Suprapubic skin (tissue), 3 donors: Measurements from ENCODE around the gene TTLL5.

Experiments
- CTCF ChIP-seq, 2 donors: fragments of 200-600 bp in 1 of 2; fragments of 450-650 bp in 1 of 2; sonication (generic) in 1 of 2; IDR thresholded peaks; one replicate each; pipeline ENCODE4 v1.5.1; 2016 to 2019; ENCODE audit warnings: antibody characterized with exemption in 2 of 2, mild to moderate bottlenecking in 1 of 2, moderate library complexity in 1 of 2
- POLR2A ChIP-seq, 2 donors: fragments of 450-650 bp; IDR thresholded peaks; one replicate each; pipeline ENCODE4 v1.6.1; 2017; ENCODE audit warnings: antibody characterized with exemption in 2 of 2, mild to moderate bottlenecking in 2 of 2, moderate library complexity in 2 of 2

DNA sequence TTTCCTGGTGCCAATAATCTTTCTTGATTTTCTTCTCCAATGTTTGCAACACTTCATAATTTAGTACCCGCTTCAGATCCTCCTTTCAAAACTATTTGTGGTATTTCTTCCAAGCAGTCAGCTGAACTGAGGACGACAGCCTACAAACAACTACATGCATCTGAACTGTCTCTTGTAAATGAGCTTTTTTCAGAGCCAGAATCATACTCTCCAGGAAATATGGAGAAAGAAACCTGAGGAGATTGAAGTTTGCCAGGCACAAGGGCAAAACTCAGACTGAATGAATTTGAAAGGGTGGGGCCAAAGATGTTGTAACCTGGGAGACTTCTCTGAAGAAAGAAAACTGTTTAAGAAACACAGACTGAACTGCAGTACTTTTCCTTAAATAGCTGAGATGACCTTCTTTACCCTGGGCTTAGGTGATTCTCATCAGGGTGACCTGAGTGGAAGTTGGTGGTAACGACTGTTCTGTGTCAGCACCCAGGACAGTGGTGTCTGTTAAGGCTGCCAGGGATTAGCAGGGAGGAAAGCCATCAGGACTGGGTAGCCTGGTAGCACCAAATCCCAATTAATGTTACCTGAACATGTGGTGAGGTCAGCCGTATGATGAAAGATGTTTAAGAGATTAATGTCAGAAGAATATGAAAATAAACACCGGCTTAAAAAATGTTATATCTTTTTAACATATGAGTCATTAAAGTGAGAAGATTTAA is 225.7 kb downstream of the TTLL5 start:
- no peak for TF ChIP-seq CTCF (IDR thresholded peaks at IDR 0.05)
- no peak for TF ChIP-seq POLR2A (IDR thresholded peaks at IDR 0.05)
